GM19372 (cell line): Measurements from ENCODE around the gene FAM20C.

Source experiments
- ATAC-seq: cut with Tn5 transposase; IDR thresholded peaks from one replicate; pipeline ENCODE4 v1.9.1; 2021; ENCODE audit warnings: mild to moderate bottlenecking, low read depth, moderate library complexity; ENCODE audit not compliant: unreplicated experiment

The FAM20C gene

GRCh38 chr7:207418-208129 is 15.2 kb downstream of the FAM20C start:
- ATAC-seq: no peak

GRCh38 chr7:208130-208673 is 15.8 kb downstream of the FAM20C start:
- no peak for ATAC-seq

GRCh38 chr7:208816-209215 is 16.4 kb downstream of the FAM20C start:
- no peak for ATAC-seq

GRCh38 chr7:209416-209815 is 17.0 kb downstream of the FAM20C start:
- no peak for ATAC-seq

- no peak for ATAC-seq
These were observed 17.5 kb downstream of the FAM20C start for GRCh38 chr7:209906-210305.

- ATAC-seq: no peak
These were observed 18.1 kb downstream of the FAM20C start for GRCh38 chr7:210401-210925.

GRCh38 chr7:211033-211714 is 18.8 kb downstream of the FAM20C start:
- no peak for ATAC-seq

GRCh38 chr7:211715-212058 is 19.3 kb downstream of the FAM20C start:
- ATAC-seq: no peak

- no peak for ATAC-seq
These were observed 20.4 kb downstream of the FAM20C start for GRCh38 chr7:212754-213153.

- ATAC-seq: no peak
These were observed 21.1 kb downstream of the FAM20C start for GRCh38 chr7:213324-213993.

GRCh38 chr7:214410-215212 is 22.2 kb downstream of the FAM20C start:
- no peak for ATAC-seq

- no peak for ATAC-seq
These were observed 24.3 kb downstream of the FAM20C start for GRCh38 chr7:216360-217300.

GRCh38 chr7:217781-218180 is 25.4 kb downstream of the FAM20C start:
- ATAC-seq: no peak

GRCh38 chr7:218316-218715 is 25.9 kb downstream of the FAM20C start:
- ATAC-seq: no peak

GRCh38 chr7:218896-219580 is 26.7 kb downstream of the FAM20C start:
- no peak for ATAC-seq

GRCh38 chr7:219581-220150 is 27.3 kb downstream of the FAM20C start:
- ATAC-seq: no peak

- no peak for ATAC-seq
These were observed 27.9 kb downstream of the FAM20C start for GRCh38 chr7:220151-220841.
